ENCODE results near the gene ZSWIM2. TPM values are rescaled to one million over a fixed set of nuclear protein-coding genes. Genes with fewer than 3 reads are reported as not detected.

ZSWIM2 gene
- total RNA-seq, 8 experiments from 2014 or later: 0.14 to 0.38 TPM; not detected in 6

Other genes with a start within 250 kb of the ZSWIM2 start
- gene FAM171B, start 155.1 kb downstream of the ZSWIM2 start, total RNA-seq: 100 to 1,000 TPM in 1 of 8 experiments, 10 to 100 TPM in 4, 1 to 10 TPM in 2, under 1 TPM in 1; 0.73 to 108 (median 26.1) TPM